ENCODE measurements around the gene CENPF. TPM values are rescaled to one million over a fixed set of nuclear protein-coding genes. Genes with fewer than 3 reads are reported as not detected.

CENPF gene
- total RNA-seq, 1 donor from 2014 or later: 254 TPM

GRCh38 chr1:214635086-214635485 is 32.1 kb downstream of the CENPF start:
- peaks cover 19% of the 10 kb centered on the region for H3K79me2 ChIP-seq (ENCODE audit: low read depth)
- peaks cover 58% of the 10 kb centered on the region for H3K36me3 ChIP-seq
- Mint-ChIP-seq H3K4me3 (no peak overlapping the region), H3K27me3 (ENCODE audit: insufficient read depth, low read depth) (no peaks in the 10 kb centered on the region), H3K27ac (no peak overlapping the region), H3K36me3 (peaks cover 58% of the 10 kb centered on the region), H3K9me3 (no peaks in the 10 kb centered on the region), H3K4me1 (no peaks in the 10 kb centered on the region)
- no peak overlapping the region for H2AFZ ChIP-seq (replicated peaks)
- TF ChIP-seq EZH2 (IDR thresholded peaks at IDR 0.05): no peak
- TF ChIP-seq CTCF (IDR thresholded peaks at IDR 0.05): no peak
- TF ChIP-seq EZH2phosphoT487 (IDR thresholded peaks at IDR 0.05): no peak
- H3K9me3 ChIP-seq (ENCODE audit: low read depth): no peaks in the 10 kb centered on the region
- no peak overlapping the region for H3K4me2 ChIP-seq
- no peak overlapping the region for H3K27ac ChIP-seq
- no peak overlapping the region for H3K9ac ChIP-seq
- H3F3A ChIP-seq (ENCODE audit: low read depth): peaks cover 32% of the 10 kb centered on the region
- no peaks in the 10 kb centered on the region for H3K27me3 ChIP-seq
- no peak overlapping the region for H3K4me3 ChIP-seq
- no peaks in the 10 kb centered on the region for H3K4me1 ChIP-seq
- peaks cover 37% of the 10 kb centered on the region for H4K20me1 ChIP-seq (ENCODE audit: low read depth)
- no peak for DNase-seq (ENCODE audit: low spot score)

- TF ChIP-seq EZH2phosphoT487 (IDR thresholded peaks at IDR 0.05) (no peak), CTCF (IDR thresholded peaks at IDR 0.05) (no peak), EZH2 (IDR thresholded peaks at IDR 0.05) (no peak)
- H3K9ac ChIP-seq: no peak overlapping the region
- Mint-ChIP-seq H3K9me3 (no peaks in the 10 kb centered on the region), H3K4me3 (no peak overlapping the region), H3K4me1 (no peaks in the 10 kb centered on the region), H3K27ac (no peak overlapping the region), H3K36me3 (peaks cover 55% of the 10 kb centered on the region), H3K27me3 (ENCODE audit: insufficient read depth, low read depth) (no peaks in the 10 kb centered on the region)
- no peaks in the 10 kb centered on the region for H3K9me3 ChIP-seq (ENCODE audit: low read depth)
- H2AFZ ChIP-seq (replicated peaks): no peak overlapping the region
- H3K4me1 ChIP-seq: no peaks in the 10 kb centered on the region
- H3F3A ChIP-seq (ENCODE audit: low read depth): peaks cover 32% of the 10 kb centered on the region
- peaks cover 34% of the 10 kb centered on the region for H4K20me1 ChIP-seq (ENCODE audit: low read depth)
- peaks cover 19% of the 10 kb centered on the region for H3K79me2 ChIP-seq (ENCODE audit: low read depth)
- H3K4me3 ChIP-seq: no peak overlapping the region
- no peak overlapping the region for H3K4me2 ChIP-seq
- peaks cover 58% of the 10 kb centered on the region for H3K36me3 ChIP-seq
- no peak for DNase-seq (ENCODE audit: low spot score)
- no peak overlapping the region for H3K27ac ChIP-seq
- H3K27me3 ChIP-seq: no peaks in the 10 kb centered on the region
Measured at GRCh38 chr1:214635506-214635905, 32.5 kb downstream of the CENPF start.

- Histone ChIP-seq H3K4me2 (no peak overlapping the region), H3K27ac (no peak overlapping the region), H3K79me2 (ENCODE audit: low read depth) (peaks cover 25% of the 10 kb centered on the region), H3F3A (ENCODE audit: low read depth) (peaks cover 32% of the 10 kb centered on the region), H4K20me1 (ENCODE audit: low read depth) (peaks cover 34% of the 10 kb centered on the region), H3K4me1 (no peaks in the 10 kb centered on the region), H3K4me3 (no peak overlapping the region), H2AFZ (replicated peaks) (no peak overlapping the region), H3K36me3 (peaks cover 64% of the 10 kb centered on the region), H3K27me3 (no peaks in the 10 kb centered on the region), H3K9ac (no peak overlapping the region), H3K9me3 (ENCODE audit: low read depth) (no peaks in the 10 kb centered on the region)
- Mint-ChIP-seq H3K36me3 (peaks cover 49% of the 10 kb centered on the region), H3K9me3 (no peaks in the 10 kb centered on the region), H3K4me3 (no peak overlapping the region), H3K27me3 (ENCODE audit: insufficient read depth, low read depth) (no peaks in the 10 kb centered on the region), H3K4me1 (no peaks in the 10 kb centered on the region), H3K27ac (no peak overlapping the region)
- TF ChIP-seq CTCF (IDR thresholded peaks at IDR 0.05): no peak
- no peak for TF ChIP-seq EZH2phosphoT487 (IDR thresholded peaks at IDR 0.05)
- no peak for TF ChIP-seq EZH2 (IDR thresholded peaks at IDR 0.05)
- no peak for DNase-seq (ENCODE audit: low spot score)
Measured at GRCh38 chr1:214636436-214636835, 33.4 kb downstream of the CENPF start.
